Left kidney (tissue), 2 donors: ENCODE measurements around the gene KCNAB3. TPM values are rescaled to one million over a fixed set of nuclear protein-coding genes. Genes with fewer than 3 reads are reported as not detected.

Experiments used
- DNase-seq: peaks from one replicate; pipeline ENCODE4 v3.0.0-alpha.2; 2013
- polyA plus RNA-seq: library from polyadenylated mRNA; unstranded; fragments of 120-200 nt; gene quantifications from one replicate; pipeline ENCODE4 v1.2.1, GENCODE V29; 2013; ENCODE audit not compliant: insufficient read length

Gene KCNAB3
- polyA plus RNA-seq, 1 donor, result 12.3 TPM

- DNase-seq, result no peak
Measured at GRCh38 chr17:7880076-7880868, 49.4 kb downstream of the KCNAB3 start.

GRCh38 chr17:7878234-7878633, 51.4 kb downstream of the KCNAB3 start:
- no peak for DNase-seq

GRCh38 chr17:7875804-7876370, 53.8 kb downstream of the KCNAB3 start:
- DNase-seq, result no peak

GRCh38 chr17:7873051-7873450, 56.6 kb downstream of the KCNAB3 start:
- no peak for DNase-seq

Other genes starting within 250 kb of the KCNAB3 start
- 76.3 TPM for gene TP53, start 242.4 kb downstream of the KCNAB3 start, polyA plus RNA-seq
- 13.1 TPM for gene WRAP53, start 241.4 kb downstream of the KCNAB3 start, polyA plus RNA-seq
- 21.3 TPM for gene EFNB3, start 224.7 kb downstream of the KCNAB3 start, polyA plus RNA-seq
- 0.52 TPM for gene DNAH2, start 212.1 kb downstream of the KCNAB3 start, polyA plus RNA-seq
- gene KDM6B, start 95.6 kb downstream of the KCNAB3 start, polyA plus RNA-seq, result 20.5 TPM
- gene TMEM88, start 74.8 kb downstream of the KCNAB3 start, polyA plus RNA-seq, result 18.3 TPM
- 70.0 TPM for gene NAA38, start 72.3 kb downstream of the KCNAB3 start, polyA plus RNA-seq
- 29.7 TPM for gene CYB5D1, start 71.9 kb downstream of the KCNAB3 start, polyA plus RNA-seq
- 195 TPM for gene CHD3, start 41.1 kb downstream of the KCNAB3 start, polyA plus RNA-seq
- gene RNF227, start 13.6 kb downstream of the KCNAB3 start, polyA plus RNA-seq, result 4.5 TPM
- gene TRAPPC1, start 2.1 kb upstream of the KCNAB3 start, polyA plus RNA-seq, result 125 TPM
- 67.3 TPM for gene CNTROB, start 2.4 kb upstream of the KCNAB3 start, polyA plus RNA-seq
- gene GUCY2D, start 72.8 kb upstream of the KCNAB3 start, polyA plus RNA-seq, result 0.45 TPM
- 1.0 TPM for gene ALOX15B, start 109.2 kb upstream of the KCNAB3 start, polyA plus RNA-seq
- 1.1 TPM for gene ALOX12B, start 157.9 kb upstream of the KCNAB3 start, polyA plus RNA-seq
- not detected for gene ALOXE3, start 188.7 kb upstream of the KCNAB3 start, polyA plus RNA-seq
- not detected for gene HES7, start 194.2 kb upstream of the KCNAB3 start, polyA plus RNA-seq
- gene PER1, start 222.5 kb upstream of the KCNAB3 start, polyA plus RNA-seq, result 22.9 TPM
- 120 TPM for gene VAMP2, start 233.1 kb upstream of the KCNAB3 start, polyA plus RNA-seq
- 26.9 TPM for gene TMEM107, start 246.5 kb upstream of the KCNAB3 start, polyA plus RNA-seq